HG02938 (cell line): ENCODE data around the gene IPO9.
"Not testable (repeated sequence)": the region's sequence is repeated elsewhere in the genome, so short reads cannot be mapped to it uniquely, and the experiment has no call there.

Experiments
- ATAC-seq: cut with Tn5 transposase; IDR thresholded peaks from one replicate; pipeline ENCODE4 v1.9.1; 2021; ENCODE audit warnings: mild to moderate bottlenecking, moderate library complexity; ENCODE audit not compliant: unreplicated experiment

Gene IPO9

GRCh38 chr1:201808633-201808990 lies 20.3 kb upstream of the IPO9 start:
- ATAC-seq: no peak

GRCh38 chr1:201809876-201810275 lies 19.1 kb upstream of the IPO9 start:
- ATAC-seq: no peak

GRCh38 chr1:201810466-201811216 lies 18.3 kb upstream of the IPO9 start:
- ATAC-seq: no peak

GRCh38 chr1:201813226-201813625 lies 15.7 kb upstream of the IPO9 start:
- no peak for ATAC-seq

GRCh38 chr1:201816309-201816854 lies 12.6 kb upstream of the IPO9 start:
- ATAC-seq: no peak

GRCh38 chr1:201818971-201819750 lies 9.8 kb upstream of the IPO9 start:
- ATAC-seq: no peak

GRCh38 chr1:201820413-201820812 lies 8.5 kb upstream of the IPO9 start:
- no peak for ATAC-seq

GRCh38 chr1:201825245-201825644 lies 3.7 kb upstream of the IPO9 start:
- no peak for ATAC-seq

- no peak for ATAC-seq
Observed at GRCh38 chr1:201826830-201827229, 2.1 kb upstream of the IPO9 start.

- ATAC-seq: no peak
Observed at GRCh38 chr1:201827321-201828216, 1.4 kb upstream of the IPO9 start.

GRCh38 chr1:201828217-201828819 lies 639 bp upstream of the IPO9 start:
- ATAC-seq: no peak

- no peak for ATAC-seq
Observed at GRCh38 chr1:201831371-201831770, 2.4 kb downstream of the IPO9 start.

GRCh38 chr1:201834621-201835020 lies 5.7 kb downstream of the IPO9 start:
- no peak for ATAC-seq

GRCh38 chr1:201838381-201838780 lies 9.4 kb downstream of the IPO9 start:
- ATAC-seq: no peak

GRCh38 chr1:201839089-201839488 lies 10.1 kb downstream of the IPO9 start:
- not testable (repeated sequence) for ATAC-seq

- ATAC-seq: no peak
Observed at GRCh38 chr1:201840055-201840454, 11.1 kb downstream of the IPO9 start.

GRCh38 chr1:201840490-201840889 lies 11.5 kb downstream of the IPO9 start:
- ATAC-seq: no peak

GRCh38 chr1:201841265-201841912 lies 12.4 kb downstream of the IPO9 start:
- ATAC-seq: no peak

GRCh38 chr1:201842472-201843027 lies 13.6 kb downstream of the IPO9 start:
- ATAC-seq: no peak
